ENCODE measurements around the gene CLSTN2.

The CLSTN2 gene

GRCh38 chr3:139948467-139948866, 13.5 kb downstream of the CLSTN2 start:
- Histone ChIP-seq H3K4me3 (ENCODE audit: low read length) (no peak overlapping the region), H3K9ac (ENCODE audit: low read length) (no peak overlapping the region), H3K36me3 (ENCODE audit: control insufficient read depth, insufficient read depth, low read length) (no peaks in the 10 kb centered on the region), H3K27ac (ENCODE audit: low read depth, low read length) (no peak overlapping the region), H3K4me1 (ENCODE audit: control insufficient read depth, insufficient read depth, low read length) (no peaks in the 10 kb centered on the region), H3K27me3 (ENCODE audit: control insufficient read depth, insufficient read depth, low read length) (no peaks in the 10 kb centered on the region)

GRCh38 chr3:139948898-139949297, 13.9 kb downstream of the CLSTN2 start:
- H3K9ac ChIP-seq (ENCODE audit: low read length), result no peak overlapping the region
- H3K27me3 ChIP-seq (ENCODE audit: control insufficient read depth, insufficient read depth, low read length), result no peaks in the 10 kb centered on the region
- no peaks in the 10 kb centered on the region for H3K4me1 ChIP-seq (ENCODE audit: control insufficient read depth, insufficient read depth, low read length)
- H3K36me3 ChIP-seq (ENCODE audit: control insufficient read depth, insufficient read depth, low read length), result no peaks in the 10 kb centered on the region
- H3K27ac ChIP-seq (ENCODE audit: low read depth, low read length), result no peak overlapping the region
- no peak overlapping the region for H3K4me3 ChIP-seq (ENCODE audit: low read length)

GRCh38 chr3:139953131-139953910, 18.3 kb downstream of the CLSTN2 start:
- no peak overlapping the region for H3K9ac ChIP-seq (ENCODE audit: low read length)
- no peaks in the 10 kb centered on the region for H3K27me3 ChIP-seq (ENCODE audit: control insufficient read depth, insufficient read depth, low read length)
- H3K4me3 ChIP-seq (ENCODE audit: low read length), result no peak overlapping the region
- H3K27ac ChIP-seq (ENCODE audit: low read depth, low read length), result no peak overlapping the region
- H3K36me3 ChIP-seq (ENCODE audit: control insufficient read depth, insufficient read depth, low read length), result no peaks in the 10 kb centered on the region
- H3K4me1 ChIP-seq (ENCODE audit: control insufficient read depth, insufficient read depth, low read length), result no peaks in the 10 kb centered on the region

GRCh38 chr3:139954146-139954860, 19.3 kb downstream of the CLSTN2 start:
- H3K9ac ChIP-seq (ENCODE audit: low read length), result no peak overlapping the region

GRCh38 chr3:139957844-139958243, 22.9 kb downstream of the CLSTN2 start:
- no peaks in the 10 kb centered on the region for H3K36me3 ChIP-seq (ENCODE audit: control insufficient read depth, insufficient read depth, low read length)
- no peak overlapping the region for H3K4me3 ChIP-seq (ENCODE audit: low read length)
- no peak overlapping the region for H3K9ac ChIP-seq (ENCODE audit: low read length)
- no peak overlapping the region for H3K27ac ChIP-seq (ENCODE audit: low read depth, low read length)
- H3K27me3 ChIP-seq (ENCODE audit: control insufficient read depth, insufficient read depth, low read length), result no peaks in the 10 kb centered on the region
- H3K4me1 ChIP-seq (ENCODE audit: control insufficient read depth, insufficient read depth, low read length), result no peaks in the 10 kb centered on the region

More at GRCh38 chr3:139954146-139954860, 19.3 kb downstream of the CLSTN2 start:
- no peaks in the 10 kb centered on the region for H3K36me3 ChIP-seq (ENCODE audit: control insufficient read depth, insufficient read depth, low read length)
- H3K27ac ChIP-seq (ENCODE audit: low read depth, low read length), result no peak overlapping the region
- no peaks in the 10 kb centered on the region for H3K4me1 ChIP-seq (ENCODE audit: control insufficient read depth, insufficient read depth, low read length)
- no peaks in the 10 kb centered on the region for H3K27me3 ChIP-seq (ENCODE audit: control insufficient read depth, insufficient read depth, low read length)
- no peak overlapping the region for H3K4me3 ChIP-seq (ENCODE audit: low read length)

- Histone ChIP-seq H3K9ac (ENCODE audit: low read length) (no peak overlapping the region), H3K4me3 (ENCODE audit: low read length) (no peak overlapping the region), H3K4me1 (ENCODE audit: control insufficient read depth, insufficient read depth, low read length) (no peaks in the 10 kb centered on the region), H3K27ac (ENCODE audit: low read depth, low read length) (no peak overlapping the region), H3K36me3 (ENCODE audit: control insufficient read depth, insufficient read depth, low read length) (no peaks in the 10 kb centered on the region), H3K27me3 (ENCODE audit: control insufficient read depth, insufficient read depth, low read length) (no peaks in the 10 kb centered on the region)
These were observed 34.4 kb downstream of the CLSTN2 start for GRCh38 chr3:139969386-139969785.

- H3K4me1 ChIP-seq (ENCODE audit: control insufficient read depth, insufficient read depth, low read length), result no peaks in the 10 kb centered on the region
- H3K27ac ChIP-seq (ENCODE audit: low read depth, low read length), result no peak overlapping the region
- no peaks in the 10 kb centered on the region for H3K36me3 ChIP-seq (ENCODE audit: control insufficient read depth, insufficient read depth, low read length)
- H3K27me3 ChIP-seq (ENCODE audit: control insufficient read depth, insufficient read depth, low read length), result no peaks in the 10 kb centered on the region
- H3K9ac ChIP-seq (ENCODE audit: low read length), result no peak overlapping the region
- H3K4me3 ChIP-seq (ENCODE audit: low read length), result no peak overlapping the region
These were observed 35.5 kb downstream of the CLSTN2 start for GRCh38 chr3:139970526-139970925.

- no peaks in the 10 kb centered on the region for H3K36me3 ChIP-seq (ENCODE audit: control insufficient read depth, insufficient read depth, low read length)
- no peak overlapping the region for H3K9ac ChIP-seq (ENCODE audit: low read length)
- H3K4me3 ChIP-seq (ENCODE audit: low read length), result no peak overlapping the region
- H3K4me1 ChIP-seq (ENCODE audit: control insufficient read depth, insufficient read depth, low read length), result no peaks in the 10 kb centered on the region
- no peaks in the 10 kb centered on the region for H3K27me3 ChIP-seq (ENCODE audit: control insufficient read depth, insufficient read depth, low read length)
- no peak overlapping the region for H3K27ac ChIP-seq (ENCODE audit: low read depth, low read length)
These were observed 39.9 kb downstream of the CLSTN2 start for GRCh38 chr3:139974809-139975425.

- Histone ChIP-seq H3K4me1 (ENCODE audit: control insufficient read depth, insufficient read depth, low read length) (no peaks in the 10 kb centered on the region), H3K27ac (ENCODE audit: low read depth, low read length) (no peak overlapping the region), H3K9ac (ENCODE audit: low read length) (no peak overlapping the region), H3K36me3 (ENCODE audit: control insufficient read depth, insufficient read depth, low read length) (no peaks in the 10 kb centered on the region), H3K4me3 (ENCODE audit: low read length) (no peak overlapping the region), H3K27me3 (ENCODE audit: control insufficient read depth, insufficient read depth, low read length) (no peaks in the 10 kb centered on the region)
These were observed 40.8 kb downstream of the CLSTN2 start for GRCh38 chr3:139975594-139976365.

GRCh38 chr3:139978966-139979365, 44.0 kb downstream of the CLSTN2 start:
- no peaks in the 10 kb centered on the region for H3K27me3 ChIP-seq (ENCODE audit: control insufficient read depth, insufficient read depth, low read length)
- no peaks in the 10 kb centered on the region for H3K4me1 ChIP-seq (ENCODE audit: control insufficient read depth, insufficient read depth, low read length)
- H3K9ac ChIP-seq (ENCODE audit: low read length), result no peak overlapping the region
- no peaks in the 10 kb centered on the region for H3K36me3 ChIP-seq (ENCODE audit: control insufficient read depth, insufficient read depth, low read length)
- no peak overlapping the region for H3K27ac ChIP-seq (ENCODE audit: low read depth, low read length)
- H3K4me3 ChIP-seq (ENCODE audit: low read length), result no peak overlapping the region

- Histone ChIP-seq H3K27me3 (ENCODE audit: control insufficient read depth, insufficient read depth, low read length) (no peaks in the 10 kb centered on the region), H3K36me3 (ENCODE audit: control insufficient read depth, insufficient read depth, low read length) (no peaks in the 10 kb centered on the region), H3K9ac (ENCODE audit: low read length) (no peak overlapping the region), H3K4me3 (ENCODE audit: low read length) (no peak overlapping the region), H3K27ac (ENCODE audit: low read depth, low read length) (no peak overlapping the region), H3K4me1 (ENCODE audit: control insufficient read depth, insufficient read depth, low read length) (no peaks in the 10 kb centered on the region)
These were observed 45.0 kb downstream of the CLSTN2 start for GRCh38 chr3:139979991-139980390.

GRCh38 chr3:139982404-139982803, 47.4 kb downstream of the CLSTN2 start:
- no peak overlapping the region for H3K27ac ChIP-seq (ENCODE audit: low read depth, low read length)
- no peaks in the 10 kb centered on the region for H3K36me3 ChIP-seq (ENCODE audit: control insufficient read depth, insufficient read depth, low read length)
- H3K27me3 ChIP-seq (ENCODE audit: control insufficient read depth, insufficient read depth, low read length), result no peaks in the 10 kb centered on the region
- H3K4me1 ChIP-seq (ENCODE audit: control insufficient read depth, insufficient read depth, low read length), result no peaks in the 10 kb centered on the region
- H3K4me3 ChIP-seq (ENCODE audit: low read length), result no peak overlapping the region
- H3K9ac ChIP-seq (ENCODE audit: low read length), result no peak overlapping the region

Measured in rectal smooth muscle tissue (tissue), 1 donor.